NCI-H524 (cell line): ENCODE results near the gene FAM229A.
"Not testable (repeated sequence)": the region's sequence is repeated elsewhere in the genome, so short reads cannot be mapped to it uniquely, and the experiment has no call there.

Experiments
- DNase-seq, 2 experiments: peaks; one replicate each; lab custom pipeline; 2025; lab: John Stamatoyannopoulos, UW

The FAM229A gene, protein sequence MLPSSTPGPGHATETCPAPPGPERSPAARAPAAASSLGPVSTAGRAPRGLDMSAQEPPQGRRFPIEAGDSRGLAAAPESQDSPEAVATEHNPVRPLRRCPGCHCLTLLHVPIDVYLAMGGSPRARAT

DNA sequence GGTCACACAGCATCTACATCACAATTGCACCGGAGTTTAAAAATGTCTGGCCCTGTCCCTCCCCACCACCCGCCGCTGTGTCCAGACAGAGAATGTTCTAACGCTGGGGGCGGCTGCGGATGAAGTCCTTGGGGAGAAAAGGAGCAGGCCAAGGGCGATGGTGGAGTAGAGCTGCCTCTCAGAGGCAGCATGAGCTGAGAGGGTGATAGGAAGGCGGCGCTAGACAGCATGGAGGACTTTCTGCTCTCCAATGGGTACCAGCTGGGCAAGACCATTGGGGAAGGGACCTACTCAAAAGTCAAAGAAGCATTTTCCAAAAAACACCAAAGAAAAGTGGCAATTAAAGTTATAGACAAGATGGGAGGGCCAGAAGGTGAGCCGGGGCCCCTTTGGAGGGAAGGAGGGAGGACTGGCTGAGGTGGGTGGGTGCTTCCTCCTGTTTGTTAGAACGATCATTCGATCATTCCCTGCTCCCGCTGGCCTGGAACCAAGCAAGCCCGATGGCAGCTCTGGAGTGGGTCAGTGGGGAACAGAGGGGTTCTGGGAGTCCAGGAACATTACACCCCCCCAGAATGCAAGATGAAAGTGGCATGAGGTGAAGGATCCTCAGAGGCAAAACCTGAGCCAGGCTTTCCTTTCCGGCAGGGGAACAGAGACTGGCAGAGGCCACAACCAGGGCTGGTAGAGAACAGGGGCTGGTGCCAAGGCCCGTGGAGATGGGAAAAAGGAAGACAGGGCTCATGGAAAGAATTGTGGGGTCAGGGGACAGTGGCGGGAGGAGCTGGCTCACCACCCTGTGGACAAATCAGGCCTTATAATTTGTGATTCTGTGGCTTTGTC is at the start of gene FAM229A, which contains the start of gene TSSK3:
Gene FAM229A, minus strand, starts transcription at position 12 of the 840 bp plus-strand sequence. CDS start 394 bp downstream, outside the sequence.
Gene TSSK3, plus strand, starts transcription at position 66 of the 840 bp plus-strand sequence. Its CDS starts 163 bp downstream, at position 229.
- no peak for DNase-seq

DNA sequence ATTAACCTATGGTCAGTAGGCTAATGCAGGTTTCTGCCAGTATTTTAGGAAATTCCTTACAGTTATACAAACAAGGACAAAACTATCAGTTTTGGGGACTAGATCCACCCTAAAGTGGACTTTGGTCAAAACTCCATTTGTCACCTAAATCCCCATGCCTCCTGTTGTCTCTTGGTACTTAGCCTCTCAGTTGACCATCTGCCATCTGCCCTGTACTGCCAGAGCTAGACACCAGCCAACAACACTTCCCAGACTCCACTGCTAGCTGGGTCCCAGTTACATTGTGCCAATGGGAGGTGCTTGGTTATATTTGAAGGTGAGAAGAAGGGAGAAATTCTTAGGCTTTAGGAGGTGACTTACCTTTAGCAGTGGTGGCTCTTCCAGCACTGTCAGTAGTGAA is 49.0 kb upstream of the FAM229A start:
- DNase-seq: peak; percentile 61 to 90

DNA sequence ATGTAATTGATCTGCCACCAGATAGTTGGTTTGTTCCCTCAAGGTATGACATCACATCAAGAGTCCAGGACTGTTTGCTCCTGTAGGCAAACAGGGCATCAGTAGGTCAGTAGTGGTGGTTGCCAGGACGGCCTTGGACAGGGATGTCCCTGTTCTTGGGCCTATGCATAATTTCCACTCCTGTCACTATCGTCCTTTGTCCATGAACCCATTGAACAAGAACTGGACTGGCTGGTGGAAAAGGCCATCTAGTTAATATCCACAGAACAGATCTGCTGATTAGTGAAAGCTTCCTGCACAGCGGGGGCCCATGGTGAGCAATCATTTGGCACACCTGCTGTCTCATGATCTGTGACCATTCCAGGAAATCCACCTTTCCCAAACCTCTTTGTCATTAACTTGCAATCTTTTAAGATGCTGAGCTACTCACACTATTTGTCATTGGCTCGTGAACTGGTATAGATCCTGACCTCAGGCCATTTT is 44.4 kb upstream of the FAM229A start:
- DNase-seq: no peak

DNA sequence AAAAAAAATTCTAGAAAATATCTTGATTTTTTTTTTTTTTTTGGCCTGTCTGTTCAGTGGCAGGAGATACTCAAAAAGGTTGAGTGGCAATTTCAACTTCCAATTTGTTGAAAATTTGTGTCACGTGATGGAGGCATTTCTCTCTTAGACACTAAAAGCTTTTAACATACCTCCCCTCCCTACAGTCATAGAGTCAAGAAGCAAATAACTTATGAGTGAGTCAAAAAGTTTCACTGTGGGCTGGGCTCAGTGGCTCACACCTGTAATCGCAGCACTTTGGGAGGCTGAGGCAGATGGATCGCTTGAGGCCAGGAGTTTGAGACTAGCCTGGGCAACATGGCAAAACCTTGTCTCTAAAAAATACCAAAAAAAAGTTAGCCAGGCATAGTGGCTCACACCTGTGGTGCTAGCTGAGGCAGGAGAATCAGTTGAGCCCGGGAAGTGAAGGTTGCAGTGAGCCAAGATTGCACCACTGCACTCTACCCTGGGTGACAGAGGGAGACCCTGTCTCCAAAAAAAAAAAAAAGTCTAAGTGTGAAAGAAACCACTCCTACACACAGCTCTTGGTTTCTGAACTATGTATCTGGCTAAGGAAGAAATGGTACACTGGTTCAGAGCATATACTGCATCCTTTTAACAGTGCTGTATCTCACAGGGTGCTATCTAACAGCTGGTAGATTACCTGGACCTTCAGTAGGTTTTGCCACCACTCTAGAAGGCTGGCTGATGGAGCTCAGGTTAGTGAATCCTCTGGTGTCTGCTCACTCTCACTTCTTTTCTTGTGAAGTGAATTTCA is 43.6 kb upstream of the FAM229A start:
- no peak for DNase-seq

DNA sequence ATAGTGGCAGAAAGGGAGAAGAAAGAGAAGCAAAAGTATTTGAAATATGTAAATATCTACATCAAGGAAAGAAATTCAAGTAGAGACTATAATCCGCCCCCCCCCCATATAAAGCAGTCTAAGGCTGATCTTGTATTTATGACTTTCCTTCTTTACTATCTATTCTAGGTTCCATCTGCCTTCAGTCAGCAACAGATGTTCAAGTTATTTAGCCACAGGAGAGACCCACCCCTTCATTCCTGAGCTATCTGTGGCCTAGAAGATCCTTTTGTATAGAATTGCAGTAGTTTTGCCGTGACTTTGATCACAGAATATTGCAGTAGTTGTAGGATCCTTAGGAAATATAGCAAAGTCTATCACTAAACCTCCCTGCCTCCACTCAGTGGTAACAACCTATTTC is 42.7 kb upstream of the FAM229A start:
- peak; percentile 58 to 76 for DNase-seq

DNA sequence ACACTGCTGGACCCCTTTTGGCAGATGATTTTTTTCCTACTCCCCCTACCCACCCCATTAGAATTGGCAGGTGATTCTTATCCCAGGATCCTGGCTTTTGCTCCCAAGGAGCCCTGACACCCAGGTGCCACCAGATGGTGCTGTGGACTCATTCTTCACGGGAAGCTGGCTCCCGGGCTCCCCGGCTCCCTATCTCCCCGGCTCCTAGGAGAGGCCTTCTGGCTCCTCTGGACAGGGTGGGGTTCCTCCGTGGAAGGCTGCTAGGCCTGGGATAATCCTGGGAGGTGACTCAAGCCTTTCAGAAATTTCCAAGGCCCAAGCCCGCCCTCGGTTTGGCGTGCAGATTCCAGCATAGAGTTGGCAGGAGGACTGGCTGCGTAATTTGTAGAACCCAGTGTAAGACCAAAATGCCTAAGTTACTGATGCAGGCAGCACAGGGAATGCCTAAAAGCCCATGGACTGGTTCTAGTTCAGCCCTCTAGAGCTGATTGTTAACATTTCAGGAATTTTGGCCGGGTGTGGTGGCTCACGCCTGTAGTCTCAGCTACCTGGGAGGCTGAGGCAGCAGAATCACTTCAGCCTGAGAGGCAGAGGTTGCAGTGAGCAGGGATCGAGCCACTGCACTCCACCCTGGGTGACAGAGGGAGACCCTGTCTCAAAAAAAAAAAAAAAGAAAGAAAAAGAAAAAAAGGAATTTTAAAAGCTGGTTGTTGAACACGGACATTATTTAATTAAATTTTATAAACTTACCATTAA is 38.8 kb upstream of the FAM229A start:
- peak; percentile 82 to 86 for DNase-seq

DNA sequence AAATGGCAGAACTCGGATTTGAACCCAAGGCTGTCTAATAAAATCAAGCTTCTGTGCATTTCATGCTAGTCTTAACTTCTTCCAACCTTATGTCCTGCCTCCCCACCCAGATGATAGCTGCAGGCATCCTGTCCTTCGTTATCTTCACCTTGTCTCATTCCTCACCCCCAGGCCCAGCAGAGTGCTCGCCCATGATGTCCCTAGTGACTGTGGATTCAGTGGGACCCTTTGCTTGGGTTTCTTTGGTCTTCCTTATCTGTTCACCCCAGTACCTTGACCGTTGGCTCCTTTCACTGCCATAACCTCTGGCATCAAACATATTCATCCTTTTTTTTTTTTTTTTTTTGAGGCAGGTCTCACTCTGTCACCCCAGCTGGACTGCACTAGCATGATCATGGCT is 37.6 kb upstream of the FAM229A start:
- no peak for DNase-seq

DNA sequence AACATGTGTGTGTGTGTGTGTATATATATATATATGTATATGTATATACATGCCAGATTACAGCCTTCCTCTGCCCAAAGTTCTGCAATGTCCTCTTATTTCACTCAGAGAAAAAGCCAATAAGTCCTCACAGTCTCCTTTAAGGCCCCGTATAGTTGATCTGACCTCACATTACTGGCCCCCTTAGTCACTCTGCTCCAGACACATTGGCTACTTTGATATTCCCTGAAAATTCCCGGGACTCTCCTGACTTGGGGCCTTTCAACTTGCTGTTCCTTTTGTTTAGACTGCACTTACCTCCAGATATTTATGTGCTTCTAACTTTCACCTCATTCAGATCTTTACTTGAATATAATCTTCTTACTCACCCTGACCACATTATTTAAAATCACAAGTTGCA is 36.1 kb upstream of the FAM229A start:
- no peak for DNase-seq

DNA sequence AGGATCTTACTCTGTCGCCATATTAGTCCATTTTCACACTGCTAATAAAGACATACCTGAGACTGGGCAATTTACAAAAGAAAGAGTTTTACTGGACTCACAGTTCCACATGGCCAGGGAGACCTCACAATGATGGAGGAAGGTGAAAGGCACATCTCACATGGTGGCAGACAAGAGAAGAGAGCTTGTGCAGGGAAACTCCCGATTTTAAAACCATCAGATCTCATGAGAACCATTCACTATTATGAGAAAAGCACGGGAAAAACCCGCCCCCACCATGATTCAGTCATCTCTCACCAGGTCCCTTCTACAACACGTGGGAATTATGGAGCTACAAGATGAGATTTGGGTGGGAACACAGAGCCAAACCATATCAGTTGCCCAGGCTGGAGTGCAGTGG is 34.2 kb upstream of the FAM229A start:
- DNase-seq: not testable (repeated sequence)

DNA sequence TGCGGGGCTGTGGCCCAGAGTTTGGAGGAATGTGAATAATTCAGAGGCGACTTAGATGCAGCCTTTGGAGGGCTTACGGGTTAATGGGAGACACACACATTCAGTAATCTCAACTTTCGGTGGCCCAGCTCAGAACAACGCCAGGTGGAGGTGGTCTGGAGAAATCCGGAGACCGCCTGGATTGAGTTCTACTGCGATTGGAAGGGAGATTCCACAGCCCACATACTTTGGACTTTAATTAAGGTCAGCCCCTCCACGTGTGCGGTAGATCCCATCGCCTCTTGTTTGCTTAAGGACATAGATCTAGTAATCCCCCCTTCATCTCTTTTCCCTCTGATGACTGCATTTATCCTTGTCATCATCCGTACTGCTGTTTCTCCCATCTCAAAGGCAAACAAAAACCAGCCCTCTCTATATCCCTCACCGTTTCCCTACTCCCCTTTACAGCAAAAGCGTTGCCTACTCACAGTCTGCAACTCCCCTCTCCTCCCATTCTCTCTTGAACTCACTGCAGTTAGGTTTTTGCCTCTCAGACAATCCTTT is 32.7 kb upstream of the FAM229A start:
- DNase-seq: no peak

DNA sequence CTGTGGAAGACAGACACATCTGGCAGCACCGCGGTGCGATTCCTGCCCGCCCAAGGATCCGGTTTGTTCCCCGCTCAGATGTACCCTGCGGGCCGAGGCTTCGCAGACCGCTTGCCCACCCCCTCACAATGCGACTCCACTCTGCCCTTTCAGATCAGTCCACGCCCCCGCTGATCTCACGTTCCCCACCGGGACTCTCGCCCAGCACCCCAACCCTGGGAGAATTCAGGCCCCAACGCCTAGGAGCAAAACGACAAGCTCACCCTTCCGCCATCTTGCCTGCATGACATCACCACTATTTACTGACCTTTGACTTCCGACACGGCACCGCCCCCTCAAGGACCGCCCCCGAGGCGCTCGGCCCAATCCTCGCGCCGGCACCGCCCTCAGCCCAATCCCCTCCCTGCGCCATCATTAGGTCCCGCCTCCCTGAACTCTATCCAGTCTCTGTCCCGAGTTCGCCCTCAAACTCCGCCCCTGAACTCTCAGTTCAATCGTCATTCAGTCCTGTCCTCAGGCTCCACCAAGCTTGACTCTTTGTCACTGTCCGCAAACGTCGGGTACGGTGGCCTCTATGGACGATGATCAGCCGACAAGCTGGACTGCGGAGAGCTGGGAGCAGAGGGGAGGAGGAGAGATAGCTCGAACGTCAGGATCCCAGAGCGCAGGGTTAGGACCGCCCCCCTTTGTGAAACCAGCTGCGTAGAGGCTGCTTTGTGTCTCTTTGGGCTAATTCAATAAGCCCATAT is 32.0 kb upstream of the FAM229A start, which contains the start of gene BSDC1:
Gene BSDC1, minus strand, starts transcription at position 301 of the 749 bp plus-strand sequence. Its CDS starts 27 bp downstream, at position 274.
- DNase-seq: peak; percentile 98

DNA sequence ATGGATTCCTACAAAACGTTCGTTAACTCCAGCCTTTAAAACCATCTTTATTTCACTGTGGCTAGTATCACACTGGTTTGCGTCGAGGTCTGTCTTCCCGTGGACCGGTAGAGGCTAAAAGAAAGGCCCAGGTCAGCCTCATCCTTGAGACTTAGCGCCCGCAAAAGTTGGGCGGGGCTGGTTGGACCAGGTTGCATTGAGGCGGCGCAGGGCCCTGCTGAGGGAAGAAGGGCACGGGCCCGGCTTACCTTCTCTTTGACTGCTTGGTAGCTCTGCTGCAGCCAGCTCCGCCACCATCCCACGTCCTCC is 31.5 kb upstream of the FAM229A start:
- peak in 1 of 2 experiments; percentile 28 for DNase-seq

DNA sequence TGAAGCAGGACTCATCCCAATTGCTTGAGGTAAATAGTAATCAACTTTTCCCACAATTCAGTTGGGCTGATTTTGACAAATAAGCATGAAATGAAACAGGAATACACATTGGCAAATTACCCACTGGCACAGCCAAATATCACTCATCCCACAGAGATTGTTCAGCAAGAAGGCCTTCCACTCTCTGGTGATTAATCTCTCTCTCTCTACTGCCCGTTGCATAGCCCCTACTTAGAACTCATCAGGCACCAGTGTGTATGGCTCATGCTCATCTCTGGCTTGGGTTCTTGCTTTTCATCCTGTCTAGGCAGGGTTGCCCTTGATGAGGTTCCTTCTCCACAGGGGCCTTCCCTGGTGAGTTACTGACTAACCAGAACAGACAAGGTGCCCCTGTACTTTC is 30.9 kb upstream of the FAM229A start:
- no peak for DNase-seq

DNA sequence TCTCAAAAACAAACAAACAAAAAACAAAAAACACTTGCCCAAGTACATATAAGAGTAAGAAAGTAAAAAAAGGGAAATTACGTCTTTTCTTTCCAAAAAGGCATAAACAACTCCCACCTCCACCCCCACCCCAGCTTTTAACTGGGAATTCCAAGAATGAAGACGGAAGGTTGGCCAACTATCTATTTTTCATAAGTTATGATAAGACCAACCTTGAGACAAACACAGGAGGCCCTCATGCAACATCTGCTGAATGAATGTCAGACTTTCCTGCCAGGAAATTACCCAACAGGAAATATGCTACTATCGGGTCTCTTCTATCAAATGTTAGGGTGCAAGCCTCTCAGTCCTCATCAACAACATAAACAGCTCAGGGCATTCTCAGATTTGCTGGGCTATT is 30.0 kb upstream of the FAM229A start:
- no peak for DNase-seq

DNA sequence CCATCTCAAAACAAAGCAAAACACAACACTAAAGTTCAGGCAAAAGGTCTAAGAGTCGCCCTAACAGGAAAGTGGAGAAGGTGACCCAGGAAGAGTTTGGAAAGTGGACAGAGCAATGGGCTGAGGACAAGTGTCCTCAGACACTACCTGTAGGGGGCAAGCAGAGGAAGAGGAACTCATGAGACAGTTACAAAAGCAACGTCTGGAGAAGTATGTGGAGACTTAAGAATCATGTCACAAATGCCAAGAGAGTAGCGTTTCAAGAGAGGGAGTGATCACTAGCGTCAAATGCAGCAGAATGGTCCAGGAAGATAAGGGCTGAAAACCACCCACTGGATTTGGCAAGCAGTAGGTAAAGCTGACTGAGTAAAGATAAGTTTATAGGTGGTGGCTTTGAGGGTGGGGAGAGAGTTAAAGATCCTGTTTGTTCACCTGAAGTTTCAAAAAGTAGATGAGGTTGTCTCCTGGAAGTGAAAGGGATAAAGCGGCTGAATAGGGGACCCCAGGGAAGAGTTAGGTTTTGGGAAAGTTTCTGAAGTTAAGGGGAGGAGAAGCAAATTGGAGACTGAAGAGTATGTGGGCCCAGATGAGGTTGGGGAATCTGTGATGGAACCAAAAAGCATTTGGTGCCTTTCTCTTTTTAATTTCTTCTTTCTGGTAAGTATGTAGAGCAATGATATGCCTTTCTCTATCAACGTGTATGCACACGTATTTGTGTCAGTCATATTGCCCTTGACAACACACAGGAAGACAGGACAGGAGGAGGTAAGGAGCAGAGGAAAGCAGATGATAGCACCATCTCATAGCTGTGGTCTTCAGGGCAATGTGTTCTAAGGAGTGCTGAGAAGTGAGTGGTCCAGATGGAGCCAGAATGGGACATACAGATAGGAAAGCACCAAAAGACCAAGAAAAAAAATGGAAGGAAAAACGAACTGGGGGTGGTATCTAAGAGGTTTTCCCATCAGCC is 28.9 kb upstream of the FAM229A start:
- DNase-seq: no peak

DNA sequence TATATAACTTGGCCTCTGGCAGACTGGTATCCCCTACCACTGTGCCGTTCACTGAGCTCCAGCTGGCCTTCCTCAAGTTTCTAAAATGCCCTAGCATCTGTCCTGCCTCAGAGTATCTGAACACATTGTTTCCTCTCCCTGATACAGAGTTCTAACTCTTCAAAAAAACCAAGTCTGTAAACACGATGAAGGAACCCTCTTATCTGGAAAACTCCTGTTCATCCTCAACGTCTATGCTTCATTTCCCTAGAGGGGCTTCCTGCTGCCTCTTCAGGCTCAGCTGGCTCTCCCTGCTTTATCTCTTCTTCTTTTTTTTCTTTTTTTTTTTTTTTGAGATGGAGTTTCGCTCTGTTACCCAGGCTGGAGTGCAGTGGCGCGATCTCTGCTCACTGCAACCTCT is 26.4 kb upstream of the FAM229A start:
- DNase-seq: no peak

DNA sequence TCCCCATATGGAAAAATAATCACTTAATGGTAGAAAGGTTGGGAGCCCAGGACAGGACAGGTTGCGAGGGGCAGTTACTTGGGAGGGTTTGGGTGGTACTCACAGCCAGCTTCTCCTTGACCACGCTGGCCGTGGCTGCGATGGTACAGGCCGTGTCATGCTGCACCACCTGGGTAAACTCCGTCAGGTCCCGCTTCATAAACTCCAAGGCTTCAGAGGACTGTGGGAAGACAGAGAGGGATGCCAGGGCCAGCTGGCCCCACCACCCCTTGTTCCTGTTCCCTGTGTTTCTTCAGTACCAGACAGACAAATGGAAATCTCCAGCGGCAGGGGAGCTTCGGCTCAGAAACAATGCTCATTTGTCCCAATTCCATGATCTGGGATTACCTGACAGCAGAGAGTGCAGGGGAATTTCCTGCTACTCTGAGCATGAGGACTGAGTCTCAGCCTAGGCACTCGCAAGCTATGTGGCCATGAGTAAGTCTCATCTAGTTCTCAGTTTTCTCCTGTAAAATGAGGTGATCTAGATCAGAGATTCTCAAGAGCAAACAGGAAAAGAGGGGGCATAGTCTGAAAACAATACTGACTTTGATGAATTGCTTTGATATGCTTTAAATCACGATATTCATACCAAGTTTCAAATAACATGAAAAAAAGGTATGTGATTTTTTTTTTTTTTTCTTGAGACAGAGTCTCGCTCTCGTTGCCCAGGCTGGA is 24.5 kb upstream of the FAM229A start:
- DNase-seq: no peak

DNA sequence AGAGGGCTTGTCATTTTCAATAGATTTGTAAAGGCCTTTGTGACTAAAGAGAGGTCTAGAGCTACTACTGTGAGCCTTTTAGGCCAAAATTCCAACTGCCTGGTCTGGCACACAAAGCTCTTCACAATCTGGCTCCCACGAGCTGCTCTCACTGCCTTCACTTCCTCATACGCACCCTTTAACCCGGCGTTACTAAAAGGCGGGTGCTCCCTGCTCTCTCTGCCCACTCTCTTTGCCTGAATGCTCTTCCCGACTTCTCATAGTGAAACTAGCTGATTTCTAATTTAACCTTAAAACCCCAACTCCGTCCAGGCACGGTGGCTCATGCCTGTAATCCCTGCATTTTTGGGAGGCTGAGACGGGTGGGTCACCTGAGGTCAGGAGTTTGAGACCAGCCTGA is 17.8 kb upstream of the FAM229A start:
- no peak for DNase-seq
